BE2C (cell line): ENCODE results near the gene ZNF324B.
A peak's percentile ranks its signal among the peaks of the same experiment; 100 is the strongest.

Source experiments
- DNase-seq: peaks from one replicate; pipeline ENCODE4 v3.0.0-alpha.2; 2020
- H3K27me3 ChIP-seq: fragments of 250-450 bp; sonication (Bioruptor Pico); 2 replicates; pipeline ENCODE4 v1.5.1; 2020; ENCODE audit warnings: mild to moderate bottlenecking
- H3K36me3 ChIP-seq: fragments of 250-450 bp; sonication (Bioruptor Pico); 2 replicates; pipeline ENCODE4 v1.5.1; 2020; ENCODE audit warnings: mild to moderate bottlenecking
- H3K4me1 ChIP-seq: fragments of 250-450 bp; sonication (Bioruptor Pico); 2 replicates; pipeline ENCODE4 v1.5.1; 2020
- H3K4me3 ChIP-seq: 2 replicates; pipeline ENCODE4 v1.5.1; 2011; ENCODE audit warnings: low read depth, low read length
- H3K9me3 ChIP-seq: fragments of 250-450 bp; sonication (Bioruptor Pico); 2 replicates; pipeline ENCODE4 v1.5.1; 2020
- TF ChIP-seq, protein P1 (sequence below): IDR thresholded peaks from 2 replicates; pipeline ENCODE4 v1.5.1; 2012; ENCODE audit warnings: mild to moderate bottlenecking, low read depth, low read length

ZNF324B gene

DNA sequence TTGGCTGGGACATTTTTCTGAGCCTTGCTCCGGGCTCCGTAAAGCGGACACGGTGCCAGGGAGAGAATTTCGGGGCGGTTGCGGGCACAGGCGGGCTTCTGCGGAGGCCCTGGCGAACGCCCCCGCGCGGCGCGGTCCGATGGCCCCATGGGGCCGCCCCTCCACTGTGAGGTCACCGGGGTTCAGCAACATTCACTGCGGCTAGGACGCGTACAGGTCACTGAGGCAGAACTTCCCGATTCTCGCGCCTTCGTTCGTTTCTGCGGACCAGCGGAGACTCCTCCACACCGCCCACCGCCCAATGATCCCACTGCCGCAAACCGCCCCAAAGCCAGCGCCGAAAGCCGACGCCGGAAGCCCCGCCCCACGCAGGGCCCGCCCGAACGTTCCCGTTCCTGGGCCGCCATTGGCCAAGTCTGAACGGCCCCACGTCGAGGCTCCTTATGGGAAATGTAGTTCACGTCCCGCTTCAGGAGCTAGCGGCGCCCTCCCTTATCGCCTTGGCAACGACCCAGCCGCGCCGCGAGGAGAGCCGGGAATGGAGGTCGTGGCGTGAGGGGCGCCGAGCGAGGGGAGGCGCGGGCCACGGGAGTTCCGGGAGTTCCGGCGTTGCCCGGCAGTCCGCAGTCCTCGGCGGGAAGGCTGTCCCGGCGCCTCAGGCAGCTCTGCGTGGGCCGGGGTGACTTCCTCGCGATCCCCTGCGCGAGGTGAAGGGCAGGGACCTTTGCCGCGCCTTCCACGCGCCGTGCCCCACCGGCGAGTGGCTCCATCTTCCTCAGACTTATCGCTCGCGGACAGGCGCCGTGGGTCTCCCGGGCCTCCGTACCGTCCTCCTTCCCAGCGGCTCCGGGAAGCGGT is 43.0 kb upstream of the ZNF324B start, which contains the start of gene ZNF584:
Gene ZNF584 (plus strand): TSS at position 498 of the 858 bp plus-strand sequence. CDS start 499 bp downstream, outside the sequence.
- Histone ChIP-seq H3K4me3 (peak within 1 kb of the TSS; percentile 95), H3K36me3 (peaks cover 3% of the 10 kb centered on the region; the same call in 1 of the 2 replicates), H3K4me1 (no peaks in the 10 kb centered on the region; the same call in 1 of the 2 replicates), H3K9me3 (no peaks in the 10 kb centered on the region), H3K27me3 (no peaks in the 10 kb centered on the region)
- TF ChIP-seq, protein P1, sequence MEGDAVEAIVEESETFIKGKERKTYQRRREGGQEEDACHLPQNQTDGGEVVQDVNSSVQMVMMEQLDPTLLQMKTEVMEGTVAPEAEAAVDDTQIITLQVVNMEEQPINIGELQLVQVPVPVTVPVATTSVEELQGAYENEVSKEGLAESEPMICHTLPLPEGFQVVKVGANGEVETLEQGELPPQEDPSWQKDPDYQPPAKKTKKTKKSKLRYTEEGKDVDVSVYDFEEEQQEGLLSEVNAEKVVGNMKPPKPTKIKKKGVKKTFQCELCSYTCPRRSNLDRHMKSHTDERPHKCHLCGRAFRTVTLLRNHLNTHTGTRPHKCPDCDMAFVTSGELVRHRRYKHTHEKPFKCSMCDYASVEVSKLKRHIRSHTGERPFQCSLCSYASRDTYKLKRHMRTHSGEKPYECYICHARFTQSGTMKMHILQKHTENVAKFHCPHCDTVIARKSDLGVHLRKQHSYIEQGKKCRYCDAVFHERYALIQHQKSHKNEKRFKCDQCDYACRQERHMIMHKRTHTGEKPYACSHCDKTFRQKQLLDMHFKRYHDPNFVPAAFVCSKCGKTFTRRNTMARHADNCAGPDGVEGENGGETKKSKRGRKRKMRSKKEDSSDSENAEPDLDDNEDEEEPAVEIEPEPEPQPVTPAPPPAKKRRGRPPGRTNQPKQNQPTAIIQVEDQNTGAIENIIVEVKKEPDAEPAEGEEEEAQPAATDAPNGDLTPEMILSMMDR: no peak
- peak; percentile 97 for DNase-seq

DNA sequence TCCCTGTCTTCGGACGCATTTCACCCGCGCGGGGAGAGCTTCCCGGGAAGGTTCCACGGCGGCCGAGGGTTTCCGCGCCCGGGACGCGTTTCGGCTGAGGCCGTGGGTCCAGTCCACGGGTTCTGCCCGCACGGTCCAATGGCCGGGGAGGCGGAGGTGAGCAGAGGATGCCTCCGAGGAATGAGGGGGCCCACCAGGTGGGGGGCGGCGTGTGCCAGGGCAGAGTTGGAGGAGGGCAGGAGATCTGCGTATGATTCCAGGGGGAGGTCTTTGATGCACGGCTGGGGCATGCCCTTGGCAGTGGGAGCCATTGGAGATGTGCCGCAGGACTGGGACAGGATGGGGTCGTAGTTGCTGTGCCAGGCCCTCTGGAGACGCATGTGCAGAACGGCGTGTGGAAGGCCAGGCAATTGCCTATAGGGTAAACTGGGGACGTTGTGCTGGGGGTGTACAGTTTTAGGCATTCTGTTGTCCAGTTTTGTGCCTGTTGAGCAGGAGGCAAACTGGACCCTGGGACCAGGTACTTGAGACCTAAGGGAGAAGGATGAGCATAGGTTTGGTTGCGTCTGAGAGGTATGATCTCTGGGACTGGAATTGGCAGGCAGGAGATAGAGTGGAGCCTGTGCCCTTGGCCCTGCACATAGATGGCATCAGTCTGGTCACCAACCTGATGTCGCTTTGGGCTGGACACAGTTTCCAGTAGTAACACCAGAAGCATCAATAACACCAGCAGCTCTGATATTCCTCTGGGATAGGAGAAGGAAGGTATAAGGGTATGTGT is 42.2 kb upstream of the ZNF324B start:
- Histone ChIP-seq H3K36me3 (peaks cover 3% of the 10 kb centered on the region; the same call in 1 of the 2 replicates), H3K9me3 (no peaks in the 10 kb centered on the region), H3K4me3 (peak overlapping the region; percentile 95), H3K27me3 (no peaks in the 10 kb centered on the region), H3K4me1 (no peaks in the 10 kb centered on the region; the same call in 1 of the 2 replicates)
- TF ChIP-seq, protein P1: no peak
- peak; percentile 66 for DNase-seq

DNA sequence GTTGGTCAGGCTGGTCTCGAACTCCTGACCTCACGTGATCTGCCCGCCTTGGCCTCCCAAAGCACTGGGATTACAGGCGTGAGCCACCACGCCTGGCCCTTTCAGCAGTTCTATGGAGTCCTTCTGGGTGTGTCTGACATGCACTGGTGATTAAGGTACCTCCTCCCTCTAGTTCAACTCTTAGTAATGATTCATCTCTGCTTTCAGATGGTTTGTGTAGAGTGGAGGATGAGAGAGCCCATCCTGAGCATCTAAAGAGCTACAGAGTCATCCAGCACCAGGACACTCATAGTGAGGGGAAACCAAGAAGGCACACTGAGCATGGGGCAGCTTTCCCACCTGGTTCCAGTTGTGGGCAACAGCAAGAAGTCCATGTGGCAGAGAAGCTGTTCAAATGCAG is 34.8 kb upstream of the ZNF324B start:
- DNase-seq: no peak
- Histone ChIP-seq H3K4me1 (no peaks in the 10 kb centered on the region), H3K27me3 (no peaks in the 10 kb centered on the region), H3K36me3 (peaks cover 64% of the 10 kb centered on the region), H3K9me3 (peaks cover 12% of the 10 kb centered on the region), H3K4me3 (no peak overlapping the region)
- TF ChIP-seq, protein P1: no peak

DNA sequence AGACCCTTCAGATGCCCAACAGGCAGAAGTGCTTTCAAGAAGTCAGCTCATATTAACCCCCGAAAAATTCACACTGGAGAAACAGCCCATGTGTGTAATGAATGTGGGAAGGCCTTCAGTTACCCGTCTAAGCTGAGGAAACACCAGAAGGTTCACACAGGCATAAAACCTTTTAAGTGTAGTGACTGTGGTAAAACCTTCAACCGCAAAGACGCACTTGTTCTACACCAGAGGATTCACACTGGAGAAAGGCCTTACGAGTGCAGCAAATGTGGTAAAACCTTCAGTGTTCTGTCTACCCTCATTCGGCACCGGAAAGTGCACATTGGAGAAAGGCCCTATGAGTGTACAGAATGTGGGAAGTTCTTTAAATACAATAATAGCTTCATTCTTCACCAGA is 34.4 kb upstream of the ZNF324B start:
- peaks cover 12% of the 10 kb centered on the region for H3K9me3 ChIP-seq
- H3K36me3 ChIP-seq: peaks cover 64% of the 10 kb centered on the region
- no peaks in the 10 kb centered on the region for H3K27me3 ChIP-seq
- no peak for DNase-seq
- no peaks in the 10 kb centered on the region for H3K4me1 ChIP-seq
- no peak overlapping the region for H3K4me3 ChIP-seq
- TF ChIP-seq, protein P1: no peak

DNA sequence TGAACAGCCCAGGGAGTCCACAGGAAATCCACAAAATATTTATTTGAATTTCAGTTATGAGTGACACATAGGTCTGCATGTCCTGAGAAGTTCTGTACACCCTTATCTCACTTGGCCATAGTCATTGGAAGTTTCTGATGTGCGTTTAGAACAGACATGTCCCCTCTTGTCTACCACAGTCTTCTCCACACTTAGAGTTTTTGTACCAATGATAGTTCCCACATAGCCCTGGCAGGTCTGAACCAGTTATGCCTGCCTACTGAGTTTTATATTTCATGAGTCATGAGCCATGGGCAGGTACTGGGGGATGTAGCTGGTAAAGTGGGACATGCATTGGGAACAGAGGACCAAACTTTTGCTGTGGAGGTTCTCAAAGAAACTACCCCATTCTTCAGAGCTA is 22.8 kb upstream of the ZNF324B start:
- H3K27me3 ChIP-seq: no peaks in the 10 kb centered on the region
- DNase-seq: no peak
- peaks cover 29% of the 10 kb centered on the region for H3K36me3 ChIP-seq
- H3K9me3 ChIP-seq: peaks cover 10% of the 10 kb centered on the region
- H3K4me3 ChIP-seq: no peak overlapping the region
- TF ChIP-seq, protein P1: no peak
- H3K4me1 ChIP-seq: no peaks in the 10 kb centered on the region
